ENCODE measurements around the gene PRKAR2A.

- TF ChIP-seq POLR2A (IDR thresholded peaks at IDR 0.05) (peak in 1 of 2 donors; percentile 83), CTCF (IDR thresholded peaks at IDR 0.05) (peak in 1 of 3 experiments; percentile 17)
These were observed at the start of gene PRKAR2A for GRCh38 chr3:48847504-48848423.

Data from vagina (tissue), 2 donors.